Measurements from ENCODE around the gene FAM217A.

The FAM217A gene

GRCh38 chr6:4108561-4109093 lies 29.7 kb upstream of the FAM217A start:
- no peak overlapping the region for H3K4me3 ChIP-seq (ENCODE audit: severe bottlenecking)
- TF ChIP-seq CTCF (IDR thresholded peaks at IDR 0.05; ENCODE audit: poor library complexity, severe bottlenecking): no peak
- H3K36me3 ChIP-seq (ENCODE audit: low read depth): no peaks in the 10 kb centered on the region
- no peak for DNase-seq (ENCODE audit: low spot score)
- H3K27me3 ChIP-seq (ENCODE audit: insufficient read depth, poor library complexity, severe bottlenecking): no peaks in the 10 kb centered on the region
- H3K4me1 ChIP-seq (ENCODE audit: insufficient read depth, poor library complexity, severe bottlenecking): peaks cover 3% of the 10 kb centered on the region
- H3K9me3 ChIP-seq (ENCODE audit: severe bottlenecking): peaks cover 4% of the 10 kb centered on the region
- no peak for ATAC-seq (ENCODE audit: low read depth)
- H3K27ac ChIP-seq (ENCODE audit: poor library complexity, severe bottlenecking): no peak overlapping the region

- H3K27me3 ChIP-seq (ENCODE audit: insufficient read depth, poor library complexity, severe bottlenecking): no peaks in the 10 kb centered on the region
- DNase-seq (ENCODE audit: low spot score) (no peak), ATAC-seq (ENCODE audit: low read depth) (no peak)
- H3K4me1 ChIP-seq (ENCODE audit: insufficient read depth, poor library complexity, severe bottlenecking): peaks cover 3% of the 10 kb centered on the region
- no peaks in the 10 kb centered on the region for H3K36me3 ChIP-seq (ENCODE audit: low read depth)
- no peak overlapping the region for H3K27ac ChIP-seq (ENCODE audit: poor library complexity, severe bottlenecking)
- no peak for TF ChIP-seq CTCF (IDR thresholded peaks at IDR 0.05; ENCODE audit: poor library complexity, severe bottlenecking)
- no peak overlapping the region for H3K4me3 ChIP-seq (ENCODE audit: severe bottlenecking)
- H3K9me3 ChIP-seq (ENCODE audit: severe bottlenecking): peaks cover 4% of the 10 kb centered on the region
Measured at GRCh38 chr6:4107873-4108272, 28.9 kb upstream of the FAM217A start.

GRCh38 chr6:4105980-4106536 lies 27.1 kb upstream of the FAM217A start:
- no peak for TF ChIP-seq CTCF (IDR thresholded peaks at IDR 0.05; ENCODE audit: poor library complexity, severe bottlenecking)
- ATAC-seq (ENCODE audit: low read depth) (no peak), DNase-seq (ENCODE audit: low spot score) (no peak)
- Histone ChIP-seq H3K9me3 (ENCODE audit: severe bottlenecking) (no peaks in the 10 kb centered on the region), H3K4me1 (ENCODE audit: insufficient read depth, poor library complexity, severe bottlenecking) (peaks cover 3% of the 10 kb centered on the region), H3K36me3 (ENCODE audit: low read depth) (no peaks in the 10 kb centered on the region), H3K4me3 (ENCODE audit: severe bottlenecking) (no peak overlapping the region), H3K27me3 (ENCODE audit: insufficient read depth, poor library complexity, severe bottlenecking) (no peaks in the 10 kb centered on the region), H3K27ac (ENCODE audit: poor library complexity, severe bottlenecking) (no peak overlapping the region)

GRCh38 chr6:4103929-4104328 lies 25.0 kb upstream of the FAM217A start:
- Histone ChIP-seq H3K36me3 (ENCODE audit: low read depth) (no peaks in the 10 kb centered on the region), H3K9me3 (ENCODE audit: severe bottlenecking) (no peaks in the 10 kb centered on the region), H3K27me3 (ENCODE audit: insufficient read depth, poor library complexity, severe bottlenecking) (no peaks in the 10 kb centered on the region), H3K27ac (ENCODE audit: poor library complexity, severe bottlenecking) (peak overlapping the region; percentile 2), H3K4me3 (ENCODE audit: severe bottlenecking) (no peak overlapping the region), H3K4me1 (ENCODE audit: insufficient read depth, poor library complexity, severe bottlenecking) (peaks cover 3% of the 10 kb centered on the region)
- ATAC-seq (ENCODE audit: low read depth) (peak; percentile 99), DNase-seq (ENCODE audit: low spot score) (no peak)
- no peak for TF ChIP-seq CTCF (IDR thresholded peaks at IDR 0.05; ENCODE audit: poor library complexity, severe bottlenecking)

DNA sequence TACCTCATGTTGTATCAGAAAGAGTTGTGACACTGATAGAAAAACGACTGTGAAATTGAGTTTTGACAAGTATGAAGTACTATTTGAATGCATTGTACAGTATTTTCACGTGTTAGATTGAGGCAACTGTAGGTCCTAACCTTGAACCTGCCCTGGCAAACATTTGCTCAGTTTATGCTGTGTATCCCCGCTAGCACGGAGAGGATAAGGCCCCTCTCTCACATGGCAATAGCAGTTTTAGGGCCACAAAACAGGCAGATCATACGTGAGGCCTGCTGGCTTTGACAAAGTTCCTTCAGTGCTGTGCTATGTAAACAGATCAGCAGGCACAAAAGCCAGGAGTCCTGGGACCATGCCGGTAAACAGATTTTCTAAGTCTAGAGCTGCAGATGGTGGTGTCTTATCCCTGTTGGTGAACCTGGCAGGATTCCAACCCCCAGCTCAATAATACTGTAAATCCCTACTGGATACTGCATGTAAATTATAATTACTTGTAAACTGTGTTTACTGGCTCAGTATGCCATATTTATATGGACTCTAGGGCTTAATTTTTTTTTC lies 23.8 kb upstream of the FAM217A start:
- DNase-seq (ENCODE audit: low spot score): no peak
- no peak for ATAC-seq (ENCODE audit: low read depth)
- H3K36me3 ChIP-seq (ENCODE audit: low read depth): no peaks in the 10 kb centered on the region
- H3K9me3 ChIP-seq (ENCODE audit: severe bottlenecking): no peaks in the 10 kb centered on the region
- no peak overlapping the region for H3K4me3 ChIP-seq (ENCODE audit: severe bottlenecking)
- peaks cover 3% of the 10 kb centered on the region for H3K4me1 ChIP-seq (ENCODE audit: insufficient read depth, poor library complexity, severe bottlenecking)
- no peak overlapping the region for H3K27ac ChIP-seq (ENCODE audit: poor library complexity, severe bottlenecking)
- no peaks in the 10 kb centered on the region for H3K27me3 ChIP-seq (ENCODE audit: insufficient read depth, poor library complexity, severe bottlenecking)
- TF ChIP-seq CTCF (IDR thresholded peaks at IDR 0.05; ENCODE audit: poor library complexity, severe bottlenecking): no peak

Measured in RWPE2 (cell line).